IMR-90 (cell line): ENCODE measurements around the gene PJA1. TPM values are rescaled to one million over a fixed set of nuclear protein-coding genes. Genes with fewer than 3 reads are reported as not detected.

Experiments used
- ATAC-seq: fragments of 200-7000 bp; cut with Tn5 transposase; 2 replicates; pipeline ENCODE4 v1.9.1; 2020; ENCODE audit warnings: low read depth, mild to moderate bottlenecking, moderate library complexity
- BruUV-seq: library from RNA; stranded (reverse); fragments of 400-500 nt; replicated peaks from 2 replicates; lab custom pipeline; 2021; lab: Mats Ljungman, UMichigan
- CTCF ChIA-PET: fragments of 300-600 bp; formaldehyde crosslinking; extraction: SDS; loops from one replicate; lab custom pipeline; 2021; ENCODE audit warnings: antibody characterized with exemption; lab: Yijun Ruan, JAX
- POLR2A ChIA-PET: fragments of 300-600 bp; sonication (Branson Sonifier 250); formaldehyde crosslinking; loops from one replicate; lab custom pipeline; 2022; ENCODE audit warnings: antibody characterized with exemption; ENCODE audit not compliant: unreplicated experiment; lab: Charles Lee
- DNase-seq: peaks from one replicate; pipeline ENCODE4 v3.0.0; 2013
- H2AFZ ChIP-seq: replicated peaks from 2 replicates; pipeline ENCODE3; 2013; ENCODE audit warnings: low read length, mild to moderate bottlenecking; ENCODE audit not compliant: poor library complexity
- H2AK5ac ChIP-seq: 2 replicates; pipeline ENCODE4 v1.6.1; 2013; ENCODE audit warnings: low read depth, low read length, inconsistent platforms
- H2AK9ac ChIP-seq: replicated peaks from 2 replicates; pipeline ENCODE3; 2013; ENCODE audit warnings: mild to moderate bottlenecking, low read depth, low read length, moderate library complexity; ENCODE audit not compliant: poor library complexity
- H2BK120ac ChIP-seq: 2 replicates; pipeline ENCODE4 v1.6.1; 2013; ENCODE audit warnings: low read depth, low read length, inconsistent platforms
- H2BK15ac ChIP-seq: 3 replicates; pipeline ENCODE4 v1.6.1; 2013; ENCODE audit warnings: low read depth, low read length, inconsistent platforms
- H2BK20ac ChIP-seq: 2 replicates; pipeline ENCODE4 v1.6.1; 2013; ENCODE audit warnings: low read depth, mild to moderate bottlenecking, inconsistent platforms, low read length, moderate library complexity
- H2BK5ac ChIP-seq: 2 replicates; pipeline ENCODE4 v1.6.1; 2013; ENCODE audit warnings: mild to moderate bottlenecking, low read depth, low read length, inconsistent platforms; ENCODE audit not compliant: poor library complexity, severe bottlenecking
- H3K14ac ChIP-seq: replicated peaks from 2 replicates; pipeline ENCODE4 v1.6.1; 2013; ENCODE audit warnings: low read depth, low read length, inconsistent platforms
- H3K18ac ChIP-seq: 2 replicates; pipeline ENCODE4 v1.6.1; 2013; ENCODE audit warnings: low read depth, low read length, control low read depth
- H3K23ac ChIP-seq: 2 replicates; pipeline ENCODE4 v1.6.1; 2013; ENCODE audit warnings: low read depth, low read length, inconsistent platforms
- H3K27ac ChIP-seq: 2 replicates; pipeline ENCODE4 v1.5.1; 2013; ENCODE audit warnings: mild to moderate bottlenecking, control low read depth, low read length; ENCODE audit not compliant: insufficient read depth
- H3K27me3 ChIP-seq: 2 replicates; pipeline ENCODE4 v1.6.1; 2013; ENCODE audit warnings: low read length; ENCODE audit not compliant: control insufficient read depth, insufficient read depth
- H3K36me3 ChIP-seq: 2 replicates; pipeline ENCODE4 v1.6.1; 2013; ENCODE audit warnings: low read length, mixed read lengths; ENCODE audit not compliant: control insufficient read depth, insufficient read depth
- H3K4ac ChIP-seq: 2 replicates; pipeline ENCODE4 v1.6.1; 2013; ENCODE audit warnings: low read depth, low read length, inconsistent platforms
- H3K4me1 ChIP-seq: 2 replicates; pipeline ENCODE4 v1.6.1; 2013; ENCODE audit warnings: low read length, mixed read lengths; ENCODE audit not compliant: control insufficient read depth, insufficient read depth
- H3K4me2 ChIP-seq: 2 replicates; pipeline ENCODE4 v1.6.1; 2013; ENCODE audit warnings: low read depth, mild to moderate bottlenecking, control low read depth, low read length, moderate library complexity
- H3K4me3 ChIP-seq: 2 replicates; pipeline ENCODE4 v1.5.1; 2013; ENCODE audit warnings: low read depth, mild to moderate bottlenecking, control low read depth, low read length, moderate library complexity; ENCODE audit not compliant: insufficient read depth
- H3K56ac ChIP-seq: 2 replicates; pipeline ENCODE4 v1.6.1; 2013; ENCODE audit warnings: low read length, inconsistent platforms; ENCODE audit not compliant: insufficient read depth; ENCODE audit errors: extremely low read depth
- H3K79me1 ChIP-seq, 2 experiments: 2 replicates each; pipeline ENCODE4 v1.6.1; 2013; ENCODE audit warnings: low read length in 2 of 2, inconsistent platforms in 1 of 2, low read depth in 1 of 2
- H3K9ac ChIP-seq: 2 replicates; pipeline ENCODE4 v1.6.1; 2013; ENCODE audit warnings: low read depth, low read length, control low read depth
- H3K9me1 ChIP-seq: 2 replicates; pipeline ENCODE4 v1.6.1; 2013; ENCODE audit warnings: low read length, inconsistent platforms; ENCODE audit not compliant: insufficient read depth
- H3K9me3 ChIP-seq: 2 replicates; pipeline ENCODE4 v1.6.1; 2013; ENCODE audit warnings: low read length; ENCODE audit not compliant: control insufficient read depth, insufficient read depth
- H4K20me1 ChIP-seq: 2 replicates; pipeline ENCODE4 v1.6.1; 2013; ENCODE audit warnings: low read length, inconsistent platforms; ENCODE audit not compliant: insufficient read depth
- H4K5ac ChIP-seq: 2 replicates; pipeline ENCODE4 v1.6.1; 2013; ENCODE audit warnings: mild to moderate bottlenecking, low read depth, low read length, control low read depth
- H4K8ac ChIP-seq, 2 experiments: 2 replicates each; pipeline ENCODE4 v1.6.1; 2013; ENCODE audit warnings: low read depth in 2 of 2, low read length in 2 of 2, control low read depth in 1 of 2, inconsistent platforms in 1 of 2
- H4K91ac ChIP-seq: 2 replicates; pipeline ENCODE4 v1.6.1; 2013; ENCODE audit warnings: low read depth, low read length, inconsistent platforms; ENCODE audit not compliant: insufficient read depth
- BHLHE40 ChIP-seq: fragments of 150-350 bp; IDR thresholded peaks from 2 replicates; pipeline ENCODE4 v1.6.1; 2016; ENCODE audit warnings: mild to moderate bottlenecking, low read depth, low read length
- CTCF ChIP-seq: conservative IDR thresholded peaks from 2 replicates; pipeline ENCODE4 v1.5.1; 2012; ENCODE audit warnings: mild to moderate bottlenecking, low read depth, low read length, improper control_type of control experiment
- ELK1 ChIP-seq: fragments of 150-350 bp; IDR thresholded peaks from 2 replicates; pipeline ENCODE4 v1.6.1; 2016; ENCODE audit warnings: low read depth, mild to moderate bottlenecking, low read length, moderate library complexity, borderline replicate concordance
- FOS ChIP-seq: fragments of 150-350 bp; IDR thresholded peaks from 2 replicates; pipeline ENCODE4 v1.6.1; 2016; ENCODE audit warnings: low read depth, low read length
- MAZ ChIP-seq: IDR thresholded peaks from 2 replicates; pipeline ENCODE4 v1.6.1; 2012; ENCODE audit warnings: low read depth, mild to moderate bottlenecking, low read length, improper control_type of control experiment, moderate library complexity, borderline replicate concordance
- MXI1 ChIP-seq: IDR thresholded peaks from 2 replicates; pipeline ENCODE4 v1.6.1; 2012; ENCODE audit warnings: low read depth, mild to moderate bottlenecking, low read length, moderate library complexity, borderline replicate concordance
- NFE2L2 ChIP-seq: fragments of 150-350 bp; IDR thresholded peaks from 2 replicates; pipeline ENCODE4 v1.6.1; 2016; ENCODE audit warnings: low read depth, mild to moderate bottlenecking, low read length
- RAD21 ChIP-seq: IDR thresholded peaks from 2 replicates; pipeline ENCODE4 v1.6.1; 2012; ENCODE audit warnings: low read length, improper control_type of control experiment
- RCOR1 ChIP-seq: IDR thresholded peaks from 2 replicates; pipeline ENCODE4 v1.6.1; 2012; ENCODE audit warnings: mild to moderate bottlenecking, low read length, improper control_type of control experiment; ENCODE audit not compliant: insufficient replicate concordance
- SMC3 ChIP-seq: fragments of 150-350 bp; IDR thresholded peaks from 2 replicates; pipeline ENCODE4 v1.6.1; 2016; ENCODE audit warnings: low read depth, mild to moderate bottlenecking, antibody characterized with exemption, low read length, moderate library complexity
- USF2 ChIP-seq: fragments of 150-350 bp; IDR thresholded peaks from 2 replicates; pipeline ENCODE4 v1.6.1; 2017; ENCODE audit warnings: mild to moderate bottlenecking, antibody characterized with exemption, low read length, low read depth
- WGBS, 2 experiments: methylation state at CpG; one replicate each; pipeline versions ENCODE4 v1.1.5 to v1.1.7; 2013; ENCODE audit warnings: missing lambda C conversion rate in 2 of 2; ENCODE audit not compliant: insufficient read length in 1 of 2; ENCODE audit errors: extremely low coverage in 2 of 2; 5-methylcytosine and 5-hydroxymethylcytosine counted together
- dilution Hi-C: fragments of 300-500 bp; cut with HindIII; formaldehyde crosslinking; loops from one replicate; pipeline ENCODE4 v1.14.3; 2018; ENCODE audit warnings: low sequenced_read_pairs; ENCODE audit not compliant: unreplicated experiment
- in situ Hi-C: fragments of 300-500 bp; cut with MboI; formaldehyde crosslinking; loops from 3 replicates; pipeline ENCODE4 v1.14.3; 2019; ENCODE audit warnings: low sequenced_read_pairs, inconsistent platforms, mixed read lengths
- intact Hi-C: fragments of 100-400 bp; cut with micrococcal nuclease; formaldehyde crosslinking; loops from 2 replicates; pipeline ENCODE4 v1.10.0; 2022
- polyA plus RNA-seq, 3 experiments: library from polyadenylated mRNA; depleted of rRNA; stranded (reverse); fragments of >200 nt; gene quantifications; 2 replicates each; pipeline ENCODE4 v1.2.3, GENCODE V29; 2012; ENCODE audit warnings: low replicate concordance in 1 of 3
- total RNA-seq: library from RNA; depleted of rRNA; stranded (reverse); fragments of >200 nt; gene quantifications from 2 replicates; pipeline ENCODE4 v1.2.3, GENCODE V29; 2012

Gene PJA1
- total and polyA plus RNA-seq, 2 of the 4 experiments (the other 2 are of a cell fraction), result 15.1 to 24.4 TPM

- peaks cover 7% of the 10 kb centered on the region for H3K9me1 ChIP-seq
- no peaks in the 10 kb centered on the region for H3K79me1 ChIP-seq
- H3K36me3 ChIP-seq, result no peaks in the 10 kb centered on the region
- intact Hi-C loops (loop anchor here (10.0 kb wide), 1 partner anchor 85 kb away; no protein-coding TSS in a partner anchor), in situ Hi-C loops (no loop called here), dilution Hi-C loops (no loop called here)
- no peak overlapping the region for H3K4ac ChIP-seq
- H3K27ac ChIP-seq, result no peak overlapping the region
- no peaks in the 10 kb centered on the region for H3K9me3 ChIP-seq
- ATAC-seq (peak; percentile 55), DNase-seq (peak; percentile 50)
- H2AK9ac ChIP-seq, result no peak overlapping the region
- H4K8ac ChIP-seq, result no peak overlapping the region
- H3K4me2 ChIP-seq, result no peak overlapping the region
- peaks cover 16% of the 10 kb centered on the region for H3K4me1 ChIP-seq
- no peak overlapping the region for H3K14ac ChIP-seq
- no peak overlapping the region for H2BK15ac ChIP-seq
- no peak overlapping the region for H2BK5ac ChIP-seq
- H2AFZ ChIP-seq, result peak overlapping the region; percentile 39
- H2BK20ac ChIP-seq, result no peak overlapping the region
- ChIA-PET POLR2A (no interaction called here), CTCF (no interaction called here)
- H3K23ac ChIP-seq, result no peak overlapping the region
- H3K56ac ChIP-seq, result no peak overlapping the region
- 73% methylated on average over 5 of the region's 10 CpGs; no CpG with 5 or more reads in 1 of the 2 experiments for WGBS, 2 experiments
- H2BK120ac ChIP-seq, result no peak overlapping the region
- peaks cover 5% of the 10 kb centered on the region; the same call in 1 of the 2 replicates for H3K27me3 ChIP-seq
- no peaks in the 10 kb centered on the region for H4K20me1 ChIP-seq
- H3K18ac ChIP-seq, result no peak overlapping the region
- no peak for TF ChIP-seq FOS
- no peak for TF ChIP-seq RCOR1
- no peak for TF ChIP-seq CTCF
- no peak for TF ChIP-seq SMC3
- no peak for TF ChIP-seq NFE2L2
- no peak for TF ChIP-seq BHLHE40
- no peak for TF ChIP-seq ELK1
- no peak for TF ChIP-seq RAD21
- no peak for TF ChIP-seq MXI1
- no peak for TF ChIP-seq USF2
- no peak for TF ChIP-seq MAZ
- no peak overlapping the region for H2AK5ac ChIP-seq
- no peak overlapping the region for H4K91ac ChIP-seq
- BruUV-seq, result no TSS peak
- H3K4me3 ChIP-seq, result no peak overlapping the region
- no peak overlapping the region for H3K9ac ChIP-seq
- H4K5ac ChIP-seq, result no peak overlapping the region
These were observed 25.7 kb downstream of the PJA1 start for GRCh38 chrX:69139516-69139915.
